SK-MEL-5 (cell line): ENCODE data around the gene GINS2. TPM values are rescaled to one million over a fixed set of nuclear protein-coding genes. Genes with fewer than 3 reads are reported as not detected.

Source experiments
- DNase-seq: peaks from one replicate; pipeline ENCODE4 v3.0.0-alpha.2; 2016; ENCODE audit warnings: low read depth, low spot score
- in situ Hi-C: cut with HindIII; loops from 2 replicates; pipeline ENCODE4 v1.10.0; 2016; ENCODE audit warnings: low sequenced_read_pairs, high pct_unique_total_duplicates, low pct_unique_long_range_greater_than_20kb
- total RNA-seq: library from RNA; depleted of rRNA; stranded (reverse); fragments of >200 nt; shearing (Covaris generic); gene quantifications from 2 replicates; pipeline ENCODE4 v1.2.3, GENCODE V29; 2014

Gene GINS2
- total RNA-seq, 1 experiment from 2014 or later: 10.9 TPM

DNA sequence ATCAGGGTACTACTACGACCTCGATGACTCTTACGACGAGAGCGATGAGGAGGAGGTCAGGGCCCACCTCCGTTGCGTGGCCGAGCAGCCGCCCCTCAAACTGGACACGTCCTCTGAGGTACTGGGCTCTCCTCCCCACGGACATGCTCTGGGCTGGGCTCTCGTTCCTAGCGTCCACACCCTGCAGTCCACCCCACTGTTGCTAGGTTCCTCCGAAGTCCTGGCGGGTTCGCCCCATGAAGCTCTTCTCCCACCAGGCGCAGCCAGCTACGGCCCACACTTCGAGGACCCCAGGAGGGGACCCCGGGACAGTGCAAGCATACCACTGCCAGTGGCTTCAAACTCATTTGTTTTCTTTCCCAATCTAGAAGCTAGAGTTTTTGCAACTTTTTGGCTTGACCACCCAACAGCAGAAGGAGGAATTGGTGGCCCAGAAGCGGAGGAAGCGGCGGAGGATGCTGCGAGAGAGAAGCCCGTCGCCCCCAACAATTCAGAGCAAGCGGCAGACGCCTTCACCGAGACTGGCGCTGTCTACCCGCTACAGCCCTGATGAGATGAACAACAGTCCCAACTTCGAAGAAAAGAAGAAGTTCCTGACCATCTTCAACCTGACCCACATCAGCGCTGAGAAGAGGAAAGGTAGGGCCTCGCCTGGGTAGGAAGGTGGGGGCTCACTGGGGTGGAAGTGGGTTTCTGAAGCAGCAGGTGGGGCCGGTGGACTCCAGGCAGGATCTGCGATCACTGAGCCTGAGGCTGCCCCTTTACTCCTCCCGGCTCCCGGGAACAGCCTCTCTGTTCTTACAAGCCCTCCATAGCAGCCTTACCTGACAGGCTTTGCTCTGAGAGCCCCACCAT, 25.6 kb downstream of the GINS2 start:
- in situ Hi-C loops: no loop called here
- no peak for DNase-seq

DNA sequence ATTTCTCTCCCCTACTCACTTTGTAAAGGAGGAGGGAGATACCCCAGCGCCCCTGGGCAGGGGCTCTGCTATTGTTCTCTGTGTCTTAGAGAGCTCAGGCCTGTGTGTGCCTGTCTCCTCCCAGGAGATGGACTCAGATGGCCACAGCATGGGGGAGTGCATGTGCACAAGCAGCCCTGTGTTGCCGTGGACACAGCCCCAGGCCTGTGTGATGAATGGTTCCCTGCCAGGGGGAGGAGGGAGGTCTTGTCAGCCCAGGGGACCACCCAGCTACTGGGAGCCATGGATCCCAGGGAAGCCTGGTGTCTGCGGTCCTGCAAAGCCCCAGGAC, 26.3 kb downstream of the GINS2 start:
- in situ Hi-C loops: no loop called here
- no peak for DNase-seq

DNA sequence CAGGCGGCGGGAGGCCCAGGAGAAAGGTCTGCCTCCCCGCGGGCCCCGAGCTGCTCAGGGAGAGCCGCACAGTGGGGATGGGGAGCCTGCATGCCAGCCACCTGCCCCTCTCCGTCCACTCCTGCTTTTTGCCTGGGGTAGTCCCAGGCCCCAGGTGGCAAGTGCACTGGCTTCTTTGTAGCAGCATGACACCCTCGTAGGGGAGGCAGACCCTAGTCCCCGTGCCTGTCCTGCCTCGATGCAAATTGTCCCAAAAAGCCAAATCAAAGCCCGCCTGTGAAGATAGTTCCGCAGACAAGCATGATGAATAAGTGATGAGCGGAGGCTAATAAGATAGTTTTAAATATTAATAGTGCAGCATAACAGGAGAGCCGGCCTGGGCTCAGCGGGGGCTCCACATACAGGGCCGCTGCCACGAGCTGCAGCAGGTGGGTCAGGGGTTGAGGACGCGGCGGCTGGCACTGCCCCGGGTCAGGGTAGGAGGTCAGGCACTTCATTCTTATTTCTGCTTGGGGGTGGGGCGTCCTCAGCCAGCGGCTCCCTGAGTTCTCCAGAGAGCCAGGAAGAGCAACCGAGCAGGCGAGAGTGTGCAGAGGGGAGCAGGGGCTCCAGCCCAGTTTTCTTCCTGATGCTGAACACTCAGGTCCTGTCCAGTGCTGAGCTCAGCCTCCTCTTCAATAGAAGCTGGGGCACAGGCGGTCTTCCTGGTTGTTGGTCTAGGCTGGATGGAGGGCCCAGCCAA, 26.8 kb downstream of the GINS2 start:
- no peak for DNase-seq
- in situ Hi-C loops: no loop called here

DNA sequence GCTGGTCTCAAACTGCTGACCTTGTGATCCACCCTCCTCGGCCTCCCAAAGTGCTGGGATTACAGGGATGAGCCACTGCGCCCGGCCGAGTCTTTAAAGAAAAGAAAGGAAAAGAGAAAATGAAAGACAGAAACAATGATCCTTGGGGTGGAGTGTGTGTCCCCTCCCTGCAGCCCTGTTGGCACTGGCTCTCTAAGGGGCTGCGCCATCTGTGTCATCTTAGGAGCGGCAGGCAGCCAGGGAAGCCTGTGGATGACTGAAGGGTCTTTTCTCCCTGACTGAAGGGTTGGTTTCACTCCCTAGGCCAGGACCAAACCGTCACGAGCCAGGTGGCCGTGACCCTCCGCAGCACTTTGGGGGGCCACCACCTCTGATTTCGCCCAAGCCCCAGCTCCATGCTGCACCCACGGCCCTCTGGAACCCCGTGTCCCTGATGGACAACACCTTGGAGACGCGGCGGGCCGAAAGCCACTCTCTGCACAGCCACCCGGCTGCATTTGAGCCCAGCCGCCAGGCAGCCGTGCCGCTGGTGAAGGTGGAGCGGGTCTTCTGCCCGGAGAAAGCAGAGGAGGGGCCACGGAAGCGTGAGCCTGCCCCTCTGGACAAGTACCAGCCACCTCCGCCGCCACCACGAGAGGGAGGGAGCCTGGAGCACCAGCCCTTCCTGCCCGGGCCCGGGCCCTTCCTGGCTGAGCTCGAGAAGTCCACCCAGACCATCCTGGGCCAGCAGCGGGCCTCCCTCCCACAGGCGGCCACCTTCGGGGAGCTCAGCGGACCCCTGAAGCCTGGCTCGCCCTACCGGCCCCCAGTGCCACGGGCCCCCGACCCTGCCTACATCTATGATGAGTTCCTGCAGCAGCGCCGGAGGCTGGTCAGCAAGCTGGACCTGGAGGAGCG, 27.7 kb downstream of the GINS2 start:
- in situ Hi-C loops: no loop called here
- DNase-seq: no peak

DNA sequence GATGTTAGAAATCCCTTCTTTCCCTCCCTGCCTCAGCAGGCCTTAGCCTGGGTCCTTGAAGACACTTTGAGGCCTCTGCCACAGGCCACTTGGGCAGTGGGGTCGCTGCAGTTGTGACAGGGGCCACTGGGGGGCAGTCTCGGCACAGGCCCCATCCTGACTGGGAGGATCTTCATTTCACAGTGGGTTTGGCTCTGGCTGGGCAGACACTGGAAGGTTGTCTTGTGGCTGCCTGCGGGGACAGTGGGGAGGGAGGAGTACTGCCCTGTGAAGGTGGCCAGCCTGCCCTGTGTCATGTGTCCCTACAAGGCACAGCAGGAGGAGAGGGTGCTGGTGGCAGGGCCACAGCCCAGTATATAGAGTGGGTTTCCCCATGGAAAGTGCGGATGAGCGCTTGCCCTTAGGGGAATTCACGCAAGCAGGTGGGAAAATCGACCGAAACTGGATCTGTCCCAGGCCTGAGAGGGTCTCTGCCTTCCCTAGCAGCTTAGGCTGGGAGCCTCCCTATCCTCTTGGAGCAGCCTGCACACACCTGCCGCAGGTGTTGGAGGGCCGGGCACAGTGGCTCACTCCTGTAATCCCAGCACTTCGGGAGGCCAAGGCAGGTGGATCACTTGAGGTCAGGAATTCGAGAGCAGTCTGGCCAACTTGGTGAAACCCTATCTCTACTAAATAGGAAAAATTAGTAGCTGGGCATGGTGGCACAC, 28.8 kb downstream of the GINS2 start:
- in situ Hi-C loops: no loop called here
- peak; percentile 70 for DNase-seq

DNA sequence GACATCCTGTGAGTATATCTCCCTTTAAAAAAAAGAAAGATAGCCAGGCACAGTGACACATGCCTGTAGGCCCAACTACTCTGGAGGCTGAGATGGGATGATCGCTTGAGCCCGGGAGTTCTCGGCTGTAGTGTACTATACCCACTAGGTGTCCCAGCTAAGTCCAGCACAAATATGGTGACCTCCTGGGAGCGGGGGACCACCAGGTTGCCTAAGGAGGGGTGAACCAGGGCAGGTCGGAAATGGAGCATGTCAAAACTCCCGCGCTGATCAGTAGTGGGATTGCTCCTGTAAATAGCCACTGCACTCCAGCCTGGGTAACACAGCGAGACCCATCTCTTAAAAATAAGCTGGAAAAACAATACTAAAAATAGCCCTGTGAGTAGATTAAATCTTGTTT, 29.4 kb downstream of the GINS2 start:
- in situ Hi-C loops: no loop called here
- no peak for DNase-seq

DNA sequence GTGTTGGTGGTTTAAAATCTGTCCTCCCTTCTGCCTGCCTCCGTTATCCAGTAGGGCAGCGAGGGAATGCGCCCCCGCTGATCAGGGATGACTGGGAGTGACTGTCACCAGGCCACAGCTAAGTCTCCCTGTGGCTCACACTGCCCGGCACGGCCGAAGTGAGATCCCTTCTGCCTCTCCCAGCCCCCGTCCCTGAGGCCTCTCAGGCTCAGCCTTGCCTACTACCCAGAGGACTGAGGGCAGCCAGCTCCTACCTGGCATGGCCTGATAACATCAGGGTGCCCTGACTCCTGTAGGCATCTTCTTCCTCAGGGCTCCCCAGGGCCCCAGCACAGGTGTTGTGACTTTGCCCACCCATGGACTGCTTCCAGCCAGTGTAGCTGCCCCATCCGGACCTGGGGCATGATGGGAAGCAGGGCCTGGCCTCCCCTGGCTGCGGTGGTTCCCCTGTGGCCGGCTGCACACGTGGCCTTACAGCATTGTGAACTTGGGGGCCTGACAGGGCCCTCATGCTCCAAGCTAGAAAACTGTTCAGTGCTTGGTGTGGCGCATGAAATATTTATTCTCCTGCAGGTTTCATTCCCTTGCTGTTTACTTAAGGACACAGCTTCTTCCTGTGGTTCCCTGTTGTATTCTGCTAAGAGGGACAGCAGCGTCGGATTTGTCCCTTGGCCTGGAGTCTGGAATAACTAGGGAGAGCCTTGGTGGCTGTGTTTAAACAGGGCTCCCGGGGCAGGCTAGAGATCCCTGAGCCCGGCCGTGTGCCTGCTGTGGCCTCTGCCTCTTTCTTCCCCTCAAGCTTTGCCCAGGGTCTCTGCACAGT, 30.0 kb downstream of the GINS2 start:
- in situ Hi-C loops: no loop called here
- DNase-seq: no peak

DNA sequence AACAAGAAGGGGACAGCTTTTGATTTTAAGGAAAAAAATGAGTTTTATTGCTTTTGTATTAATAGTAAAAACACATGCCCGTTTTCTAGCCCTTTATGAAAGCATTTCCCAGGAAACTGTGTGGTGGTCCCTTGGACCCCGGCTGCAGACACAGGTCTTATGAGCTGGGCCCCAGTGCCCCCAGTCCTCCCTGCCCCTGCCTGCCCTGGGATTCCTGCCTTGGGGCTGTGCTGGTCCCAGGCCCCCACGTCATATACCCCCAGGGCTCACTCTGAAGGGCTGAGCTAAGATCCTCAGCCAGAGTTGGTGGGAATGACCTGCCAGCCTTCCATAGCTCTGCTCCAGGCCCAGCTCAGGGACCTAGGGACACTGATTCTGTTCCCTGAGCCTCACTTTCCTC, 30.8 kb downstream of the GINS2 start:
- no peak for DNase-seq
- in situ Hi-C loops: no loop called here

DNA sequence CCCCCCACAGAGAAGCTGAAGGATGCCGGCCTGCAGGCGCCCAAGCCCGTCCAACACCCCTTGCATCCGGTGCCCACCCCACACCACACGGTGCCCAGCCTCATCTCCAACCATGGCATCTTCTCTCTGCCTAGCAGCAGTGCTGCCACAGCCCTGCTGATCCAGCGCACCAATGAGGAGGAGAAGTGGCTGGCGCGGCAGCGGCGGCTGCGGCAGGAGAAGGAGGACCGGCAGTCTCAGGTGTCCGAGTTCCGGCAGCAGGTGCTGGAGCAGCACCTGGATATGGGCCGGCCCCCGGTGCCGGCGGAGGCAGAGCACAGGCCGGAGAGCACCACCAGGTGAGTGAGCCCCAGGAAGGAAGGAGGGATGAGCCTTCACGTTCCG, 31.5 kb downstream of the GINS2 start:
- in situ Hi-C loops: no loop called here
- DNase-seq: no peak

DNA sequence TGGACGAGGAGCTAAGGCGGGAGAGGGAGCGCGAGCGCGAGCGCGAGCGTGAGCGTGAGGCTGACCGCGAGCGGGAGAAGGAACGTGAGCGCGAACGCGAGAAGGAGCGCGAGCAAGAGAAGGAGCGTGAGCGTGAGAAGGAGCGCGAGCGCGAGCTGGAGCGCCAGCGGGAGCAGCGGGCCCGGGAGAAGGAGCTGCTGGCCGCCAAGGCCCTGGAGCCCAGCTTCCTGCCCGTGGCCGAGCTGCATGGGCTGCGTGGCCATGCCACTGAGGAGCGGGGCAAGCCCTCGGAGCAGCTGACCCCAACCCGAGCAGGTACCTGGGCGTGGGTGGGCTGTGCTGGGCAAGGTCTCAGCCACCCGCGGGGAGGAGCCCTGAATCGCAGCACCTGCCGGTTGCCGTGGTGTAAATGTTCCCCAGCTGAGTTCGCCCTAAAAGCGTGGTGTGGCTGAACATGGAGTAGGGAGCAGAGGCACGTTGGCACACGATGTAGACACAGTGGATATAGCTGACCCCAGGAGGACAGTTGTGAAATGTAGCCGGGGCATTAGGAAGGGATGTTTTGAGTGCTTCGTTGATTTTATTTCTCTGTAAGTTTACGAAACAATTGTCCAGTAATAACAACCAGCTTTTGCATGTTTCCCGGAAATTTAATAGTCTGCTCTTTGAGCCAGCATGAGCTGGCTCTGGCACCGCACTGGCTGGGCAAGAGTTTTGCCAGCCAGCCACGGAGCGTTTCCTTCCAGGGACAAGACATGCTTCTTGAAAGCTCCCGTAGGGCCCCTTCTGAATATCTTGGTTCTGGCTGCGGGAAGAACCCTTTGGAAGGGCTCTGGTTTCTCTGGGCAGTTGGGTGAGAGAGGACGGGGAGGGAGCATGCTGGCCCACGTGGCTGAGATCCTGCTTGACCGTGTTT, 32.1 kb downstream of the GINS2 start:
- DNase-seq: no peak
- in situ Hi-C loops: no loop called here

DNA sequence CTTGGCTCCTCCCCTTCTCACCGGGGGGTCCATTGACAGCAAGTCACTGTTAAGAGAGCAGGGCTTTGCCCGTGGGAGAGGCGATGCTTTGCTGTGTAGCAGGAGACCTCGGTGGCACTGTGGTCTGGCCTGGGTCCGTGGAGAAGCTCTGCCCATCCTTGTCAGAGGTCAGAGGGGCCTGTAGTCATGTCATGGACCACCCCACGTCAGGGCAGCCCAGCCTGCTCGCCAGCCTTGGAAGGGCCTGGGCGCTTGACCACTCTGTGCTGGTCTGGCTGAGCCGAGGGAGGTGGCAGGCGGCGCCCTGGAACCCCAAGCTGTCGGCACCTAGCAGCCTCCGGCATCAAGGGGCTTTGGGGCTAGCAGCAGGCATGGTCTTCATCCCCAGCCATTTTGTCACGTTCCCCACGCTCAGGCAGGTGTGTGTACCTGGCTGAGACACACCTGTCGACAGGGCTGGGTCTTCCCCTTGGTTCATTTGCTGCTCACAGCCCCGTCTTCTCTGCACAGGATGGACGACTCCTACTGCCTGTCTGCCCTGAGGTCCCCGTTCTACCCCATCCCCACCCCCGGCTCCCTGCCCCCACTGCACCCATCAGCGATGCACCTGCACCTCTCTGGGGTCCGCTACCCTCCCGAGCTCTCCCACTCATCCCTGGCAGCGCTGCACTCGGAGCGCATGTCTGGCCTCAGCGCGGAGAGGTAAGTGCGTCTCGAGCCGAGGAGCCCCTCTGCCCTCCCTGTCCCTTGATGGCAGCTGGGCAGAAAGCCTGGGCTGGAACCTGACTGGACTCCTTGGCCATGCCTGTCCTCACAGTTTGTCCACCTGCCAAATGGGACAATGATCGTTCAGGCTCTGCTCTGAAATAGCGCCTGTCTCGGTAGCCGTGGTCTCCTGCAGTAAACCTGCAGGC, 33.3 kb downstream of the GINS2 start:
- in situ Hi-C loops: no loop called here

DNA sequence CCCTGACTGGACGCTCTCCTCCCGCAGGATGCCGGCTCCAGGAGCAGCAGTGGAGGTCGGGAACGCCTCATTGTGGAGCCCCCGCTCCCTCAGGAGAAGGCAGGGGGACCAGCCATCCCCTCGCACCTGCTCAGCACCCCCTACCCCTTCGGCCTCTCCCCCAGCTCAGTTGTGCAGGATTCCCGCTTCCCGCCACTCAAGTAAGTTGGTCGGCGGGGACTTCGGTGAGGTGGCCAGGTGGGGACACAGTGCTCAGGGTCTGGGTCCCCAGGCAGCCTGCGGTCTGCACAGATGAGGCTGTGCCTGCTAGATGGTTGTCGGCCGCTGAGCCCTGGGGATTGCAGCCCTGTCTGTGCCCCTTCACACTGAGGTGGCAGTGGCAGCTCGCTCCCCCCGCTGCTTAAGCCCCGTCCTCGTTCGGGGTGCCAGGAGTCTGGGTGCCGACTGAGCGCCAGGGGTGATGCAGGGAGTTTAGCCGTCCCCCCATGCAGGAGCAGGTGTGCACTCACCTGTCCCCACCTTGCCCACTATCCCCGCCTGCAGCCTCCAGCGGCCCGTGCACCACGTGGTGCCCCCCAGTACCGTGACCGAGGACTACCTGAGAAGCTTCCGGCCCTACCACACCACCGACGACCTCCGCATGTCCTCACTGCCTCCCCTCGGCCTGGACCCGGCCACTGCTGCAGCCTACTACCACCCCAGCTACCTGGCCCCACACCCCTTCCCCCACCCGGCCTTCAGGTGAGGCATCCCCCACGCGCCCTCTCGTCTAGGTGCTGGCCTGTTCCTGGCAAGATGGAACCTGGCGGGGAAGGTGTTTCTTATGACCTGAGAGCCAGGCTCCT, 34.3 kb downstream of the GINS2 start:
- DNase-seq: no peak
- in situ Hi-C loops: no loop called here

More for the DNA sequence above, 33.3 kb downstream of the GINS2 start:
- DNase-seq: no peak

DNA sequence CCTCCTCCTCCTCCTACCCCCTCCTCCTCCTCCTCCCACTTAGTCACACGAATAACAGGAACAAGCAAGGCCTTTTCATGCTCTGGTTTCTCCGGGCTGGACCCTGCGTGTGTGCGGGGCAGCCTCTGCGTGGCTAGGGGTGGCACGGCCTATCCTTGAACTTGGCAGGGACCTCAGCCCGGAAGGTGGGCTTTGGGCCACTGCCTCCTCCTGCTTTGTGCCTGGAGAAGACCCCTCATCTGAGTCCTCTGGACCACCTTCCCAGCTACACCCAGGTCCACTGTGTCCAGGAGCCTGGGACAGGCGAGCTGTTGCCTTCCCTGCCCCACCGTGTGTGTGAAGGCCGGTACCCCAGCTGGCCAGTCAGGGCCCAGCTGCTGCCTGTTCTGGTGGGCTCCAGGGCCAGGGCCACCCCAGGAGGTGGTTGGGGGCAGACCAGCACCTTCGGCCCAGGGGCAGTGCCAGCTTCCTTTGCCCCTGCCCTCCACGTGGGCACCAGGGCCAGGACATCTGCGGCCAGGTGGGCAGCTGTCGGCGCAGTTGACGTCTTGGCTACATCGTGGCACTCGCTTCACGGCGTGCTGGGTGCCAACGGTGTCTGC, 35.4 kb downstream of the GINS2 start:
- DNase-seq: no peak
- in situ Hi-C loops: no loop called here
